Thoracic aorta (tissue), 2 donors: ENCODE results near the gene POMP. TPM values are rescaled to one million over a fixed set of nuclear protein-coding genes. Genes with fewer than 3 reads are reported as not detected.

ENCODE experiments used
- ATAC-seq: fragments of 150-250 bp; one replicate; pipeline ENCODE4 v1.8.0; 2017; ENCODE audit warnings: low read depth; ENCODE audit not compliant: insufficient number of reproducible peaks, low FRiP score
- DNase-seq: peaks from one replicate; pipeline ENCODE4 v3.0.0-alpha.2; 2020; ENCODE audit warnings: low spot score
- H3K27ac ChIP-seq, 2 donors: fragments of 200-600 bp; sonication (generic); 1 replicate in 1 of 2; 2 replicates in 1 of 2; pipeline ENCODE4 v1.5.1; 2016; ENCODE audit warnings: mild to moderate bottlenecking in 2 of 2, moderate library complexity in 2 of 2
- H3K27me3 ChIP-seq: fragments of 200-600 bp; sonication (generic); replicated peaks from 2 replicates; pipeline ENCODE4 v1.6.0; 2016; ENCODE audit warnings: mild to moderate bottlenecking; ENCODE audit not compliant: insufficient read depth
- H3K36me3 ChIP-seq: fragments of 200-600 bp; sonication (generic); one replicate; pipeline ENCODE4 v1.5.1; 2016
- H3K4me1 ChIP-seq, 2 donors: fragments of 200-600 bp; sonication (generic); 1 replicate in 1 of 2; 2 replicates in 1 of 2; pipeline versions ENCODE4 v1.5.1 to v1.6.0; 2016; ENCODE audit warnings: low read depth in 2 of 2, mild to moderate bottlenecking in 1 of 2; ENCODE audit not compliant: control insufficient read depth in 1 of 2
- H3K4me3 ChIP-seq: fragments of 200-600 bp; sonication (generic); 2 replicates; pipeline ENCODE4 v1.5.1; 2016; ENCODE audit warnings: mild to moderate bottlenecking
- H3K9me3 ChIP-seq: fragments of 200-600 bp; sonication (generic); 2 replicates; pipeline ENCODE4 v1.5.1; 2016
- CTCF ChIP-seq: fragments of 200-600 bp; sonication (generic); IDR thresholded peaks from one replicate; pipeline ENCODE4 v1.5.1; 2019; ENCODE audit warnings: antibody characterized with exemption
- total RNA-seq, 2 donors: library from RNA; depleted of rRNA; stranded (reverse); fragments of >200 nt; gene quantifications; one replicate each; pipeline versions ENCODE4 v1.1.0 to v1.2.3, GENCODE V29; 2016

Gene POMP
- total RNA-seq, 2 donors from 2014 or later, result 45.1 to 49.7 TPM

- no peak for TF ChIP-seq CTCF
- Histone ChIP-seq H3K4me3 (no peak overlapping the region), H3K4me1 (no peaks in the 10 kb centered on the region), H3K27ac (no peak overlapping the region), H3K9me3 (no peaks in the 10 kb centered on the region), H3K36me3 (peaks cover 9% of the 10 kb centered on the region), H3K27me3 (no peaks in the 10 kb centered on the region)
- DNase-seq (no peak), ATAC-seq (no peak)
Observed at GRCh38 chr13:28707629-28708427, 48.9 kb downstream of the POMP start.

- H3K27me3 ChIP-seq, result no peaks in the 10 kb centered on the region
- H3K9me3 ChIP-seq, result no peaks in the 10 kb centered on the region
- DNase-seq, result no peak
- H3K4me3 ChIP-seq, result no peak overlapping the region
- no peak for TF ChIP-seq CTCF
- no peak overlapping the region for H3K27ac ChIP-seq
- no peaks in the 10 kb centered on the region for H3K36me3 ChIP-seq
- no peaks in the 10 kb centered on the region for H3K4me1 ChIP-seq
- ATAC-seq, result no peak
Observed at GRCh38 chr13:28710161-28710560, 51.2 kb downstream of the POMP start.

GRCh38 chr13:28714651-28715050 lies 55.7 kb downstream of the POMP start:
- no peaks in the 10 kb centered on the region for H3K27me3 ChIP-seq
- ATAC-seq (no peak), DNase-seq (no peak)
- H3K4me3 ChIP-seq, result no peak overlapping the region
- H3K4me1 ChIP-seq, result peaks cover 14 to 21% of the 10 kb centered on the region in 2 donors
- no peak overlapping the region for H3K27ac ChIP-seq
- TF ChIP-seq CTCF, result no peak
- H3K36me3 ChIP-seq, result no peaks in the 10 kb centered on the region
- no peaks in the 10 kb centered on the region for H3K9me3 ChIP-seq

- H3K9me3 ChIP-seq, result no peaks in the 10 kb centered on the region
- no peaks in the 10 kb centered on the region for H3K36me3 ChIP-seq
- peak overlapping the region; percentile 5 for H3K4me3 ChIP-seq
- peaks cover 14 to 21% of the 10 kb centered on the region in 2 donors for H3K4me1 ChIP-seq
- H3K27ac ChIP-seq, result peak overlapping the region in 1 of 2 donors; percentile 42
- no peaks in the 10 kb centered on the region for H3K27me3 ChIP-seq
- DNase-seq (no peak), ATAC-seq (no peak)
- TF ChIP-seq CTCF, result no peak
Observed at GRCh38 chr13:28716511-28716910, 57.6 kb downstream of the POMP start.

GRCh38 chr13:28717170-28717569 lies 58.2 kb downstream of the POMP start:
- no peak for TF ChIP-seq CTCF
- ATAC-seq (no peak), DNase-seq (no peak)
- H3K4me1 ChIP-seq, result peaks cover 14 to 21% of the 10 kb centered on the region in 2 donors
- no peaks in the 10 kb centered on the region for H3K36me3 ChIP-seq
- no peaks in the 10 kb centered on the region for H3K27me3 ChIP-seq
- peak overlapping the region in 1 of 2 donors; percentile 42 for H3K27ac ChIP-seq
- H3K9me3 ChIP-seq, result no peaks in the 10 kb centered on the region
- no peak overlapping the region for H3K4me3 ChIP-seq
